H1 (cell line): ENCODE measurements around the gene AICDA. TPM values are rescaled to one million over a fixed set of nuclear protein-coding genes. Genes with fewer than 3 reads are reported as not detected.

Source experiments
- CHD7 ChIP-seq: fragments of 300-600 bp; sonication (generic); IDR thresholded peaks from 2 replicates; pipeline ENCODE4 v1.7.1; 2012; ENCODE audit warnings: low read length, moderate library complexity, mild to moderate bottlenecking, inconsistent platforms; ENCODE audit not compliant: insufficient replicate concordance
- MAFK ChIP-seq: IDR thresholded peaks from 2 replicates; pipeline ENCODE4 v1.6.1; 2012; ENCODE audit warnings: low read depth, mild to moderate bottlenecking, improper control_type of control experiment, low read length
- MAX ChIP-seq: IDR thresholded peaks from 2 replicates; pipeline ENCODE4 v1.6.1; 2012; ENCODE audit warnings: inconsistent platforms
- POLR2A ChIP-seq, 2 experiments: IDR thresholded peaks; 1 replicate in 1 of 2; 2 replicates in 1 of 2; pipeline ENCODE4 v1.6.1; 2011; ENCODE audit warnings: low read depth in 2 of 2, low read length in 2 of 2, mild to moderate bottlenecking in 2 of 2; ENCODE audit errors: control extremely low read depth in 1 of 2
- polyA plus RNA-seq, 7 experiments: library from polyadenylated mRNA; depleted of rRNA in 3 of 7; stranded (reverse) in 5 of 7; unstranded in 2 of 7; fragments of >200 nt in 5 of 7; fragments of 200-250 nt in 2 of 7; gene quantifications; 1 replicate in 5 of 7; 2 replicates in 1 of 7; 4 replicates in 1 of 7; pipeline versions ENCODE4 v1.2.1 to v1.2.3, GENCODE V29; 2011 to 2013; ENCODE audit warnings: missing spikeins in 2 of 7, mixed read lengths in 2 of 7
- total RNA-seq: library from RNA; stranded (reverse); fragmentation: NEBNext Ultra II Directional; extraction: Animal tissue kit (Norgen Biotek cat#: 25700); gene quantifications from 2 replicates; pipeline ENCODE4 v1.2.1, GENCODE V29; 2021

Gene AICDA
- total and polyA plus RNA-seq, 2 of the 8 experiments (the other 6 are each of a cell fraction or from before 2014, with no cell fraction given) = not detected

GRCh38 chr12:8612629-8613028 is at the start of gene AICDA (continued):
- TF ChIP-seq CHD7 = no peak
- no peak for TF ChIP-seq POLR2A (IDR thresholded peaks at IDR 0.05; ENCODE audit: control extremely low read depth in 1 of 2, low read depth in 2 of 2, low read length in 2 of 2)
- no peak for TF ChIP-seq MAFK
- TF ChIP-seq MAX = no peak
- TF ChIP-seq, all 59 proteins: peak for 0
